OCI-LY3 (cell line): ENCODE results near the gene CCNI.

Source experiments
- H2AFZ ChIP-seq: fragments of 200-600, 300-600 bp; shearing (Covaris generic); 2 replicates; pipeline ENCODE4 v1.6.0; 2014; ENCODE audit warnings: antibody characterized with exemption, low read depth, low read length
- H3K27ac ChIP-seq: fragments of 200-600, 300-600 bp; sonication (generic); 2 replicates; pipeline ENCODE4 v1.5.1; 2014; ENCODE audit warnings: mild to moderate bottlenecking, low read length, moderate library complexity, mixed read lengths
- H3K27me3 ChIP-seq: fragments of 200-600, 300-600 bp; sonication (generic); 2 replicates; pipeline ENCODE4 v1.6.1; 2014; ENCODE audit warnings: low read depth, low read length, mixed read lengths
- H3K36me3 ChIP-seq: fragments of 200-600, 300-600 bp; sonication (generic); replicated peaks from 2 replicates; pipeline ENCODE3; 2014; ENCODE audit warnings: low read depth, low read length, mixed read lengths
- H3K4me1 ChIP-seq: fragments of 300-600, 200-600 bp; sonication (generic); 2 replicates; pipeline ENCODE4 v1.6.1; 2014; ENCODE audit warnings: low read length, mixed read lengths
- H3K4me2 ChIP-seq: fragments of 200-600, 300-600 bp; sonication (generic); 2 replicates; pipeline ENCODE4 v1.6.1; 2014; ENCODE audit warnings: low read length, mixed read lengths
- H3K4me3 ChIP-seq: fragments of 300-600, 200-600 bp; sonication (generic); 2 replicates; pipeline ENCODE4 v1.5.1; 2014; ENCODE audit warnings: antibody characterized with exemption, mild to moderate bottlenecking, low read length, moderate library complexity
- H3K79me2 ChIP-seq: fragments of 300-600, 200-600 bp; shearing (Covaris generic); 2 replicates; pipeline ENCODE4 v1.6.1; 2014; ENCODE audit warnings: mild to moderate bottlenecking, low read length, mixed read lengths
- H3K9ac ChIP-seq: fragments of 300-600, 200-600 bp; shearing (Covaris generic); 2 replicates; pipeline ENCODE4 v1.6.0; 2014; ENCODE audit warnings: mild to moderate bottlenecking, low read length, moderate library complexity
- H3K9me3 ChIP-seq: fragments of 200-600, 300-600 bp; shearing (Covaris generic); 2 replicates; pipeline ENCODE4 v1.6.1; 2014; ENCODE audit warnings: low read length, mixed read lengths; ENCODE audit not compliant: insufficient read depth
- H4K20me1 ChIP-seq: fragments of 200-600, 300-600 bp; sonication (generic); 2 replicates; pipeline ENCODE4 v1.6.1; 2016; ENCODE audit warnings: low read length, mixed read lengths; ENCODE audit not compliant: insufficient read depth
- CTCF ChIP-seq: fragments of 200-600, 300-600 bp; sonication (generic); IDR thresholded peaks from 2 replicates; pipeline ENCODE4 v1.5.1; 2014; ENCODE audit warnings: antibody characterized with exemption, low read length, low read depth
- EZH2phosphoT487 ChIP-seq: fragments of 200-600 bp; shearing (Covaris generic); IDR thresholded peaks from 2 replicates; pipeline ENCODE4 v1.6.1; 2018; ENCODE audit warnings: antibody characterized with exemption, mixed run types, low read depth

CCNI gene

GRCh38 chr4:77025643-77026321 is 50.0 kb downstream of the CCNI start:
- peaks cover 6% of the 10 kb centered on the region for H3K4me1 ChIP-seq
- H3K9me3 ChIP-seq = no peaks in the 10 kb centered on the region
- no peak overlapping the region for H3K4me3 ChIP-seq
- TF ChIP-seq CTCF (no peak), EZH2phosphoT487 (no peak)
- no peak overlapping the region for H3K4me2 ChIP-seq
- no peaks in the 10 kb centered on the region for H3K27me3 ChIP-seq
- H2AFZ ChIP-seq = no peak overlapping the region
- H3K27ac ChIP-seq = no peak overlapping the region
- H3K9ac ChIP-seq = no peak overlapping the region
- no peaks in the 10 kb centered on the region for H4K20me1 ChIP-seq
- H3K79me2 ChIP-seq = no peaks in the 10 kb centered on the region
- peaks cover 55% of the 10 kb centered on the region for H3K36me3 ChIP-seq

GRCh38 chr4:77023920-77024319 is 51.9 kb downstream of the CCNI start:
- Histone ChIP-seq H3K27ac (no peak overlapping the region), H3K36me3 (peaks cover 60% of the 10 kb centered on the region), H3K9me3 (no peaks in the 10 kb centered on the region), H3K4me3 (no peak overlapping the region), H2AFZ (no peak overlapping the region), H3K79me2 (no peaks in the 10 kb centered on the region), H4K20me1 (no peaks in the 10 kb centered on the region), H3K4me2 (no peak overlapping the region), H3K27me3 (no peaks in the 10 kb centered on the region), H3K4me1 (peaks cover 6% of the 10 kb centered on the region), H3K9ac (no peak overlapping the region)
- no peak for TF ChIP-seq EZH2phosphoT487
- no peak for TF ChIP-seq CTCF

- Histone ChIP-seq H3K4me3 (no peak overlapping the region), H3K36me3 (peaks cover 52% of the 10 kb centered on the region), H3K9me3 (no peaks in the 10 kb centered on the region), H3K27ac (no peak overlapping the region), H3K9ac (no peak overlapping the region), H3K79me2 (no peaks in the 10 kb centered on the region), H3K4me2 (no peak overlapping the region), H2AFZ (no peak overlapping the region), H3K27me3 (no peaks in the 10 kb centered on the region), H3K4me1 (peaks cover 6% of the 10 kb centered on the region), H4K20me1 (no peaks in the 10 kb centered on the region)
- no peak for TF ChIP-seq EZH2phosphoT487
- TF ChIP-seq CTCF = no peak
These were observed 53.1 kb downstream of the CCNI start for GRCh38 chr4:77022560-77023179.

- no peaks in the 10 kb centered on the region for H3K9me3 ChIP-seq
- no peaks in the 10 kb centered on the region for H3K79me2 ChIP-seq
- no peak overlapping the region for H3K4me3 ChIP-seq
- H4K20me1 ChIP-seq = no peaks in the 10 kb centered on the region
- no peak overlapping the region for H3K9ac ChIP-seq
- peaks cover 6% of the 10 kb centered on the region for H3K4me1 ChIP-seq
- no peak overlapping the region for H3K27ac ChIP-seq
- H3K36me3 ChIP-seq = peaks cover 51% of the 10 kb centered on the region
- H3K4me2 ChIP-seq = no peak overlapping the region
- H3K27me3 ChIP-seq = no peaks in the 10 kb centered on the region
- H2AFZ ChIP-seq = no peak overlapping the region
- no peak for TF ChIP-seq CTCF
- no peak for TF ChIP-seq EZH2phosphoT487
These were observed 54.1 kb downstream of the CCNI start for GRCh38 chr4:77021614-77022089.
